Smooth muscle cell (in vitro differentiated cells): ENCODE data around the gene PALLD. TPM values are rescaled to one million over a fixed set of nuclear protein-coding genes. Genes with fewer than 3 reads are reported as not detected.

Experiments used
- DNase-seq: peaks from one replicate; lab custom pipeline; 2025; ENCODE audit not compliant: unreplicated experiment; lab: John Stamatoyannopoulos, UW
- H2AFZ ChIP-seq: fragments of 200-600 bp; sonication (generic); 2 replicates; pipeline ENCODE4 v1.6.0; 2016; ENCODE audit warnings: antibody characterized with exemption, low read depth, mild to moderate bottlenecking
- H3F3A ChIP-seq: fragments of 200-600 bp; sonication (generic); 2 replicates; pipeline ENCODE4 v1.6.0; 2017; ENCODE audit warnings: antibody characterized with exemption, low read depth
- H3K27ac ChIP-seq: fragments of 200-600 bp; sonication (generic); 2 replicates; pipeline ENCODE4 v1.5.1; 2016; ENCODE audit warnings: low read depth, mild to moderate bottlenecking
- H3K27me3 ChIP-seq: fragments of 200-600 bp; sonication (generic); 2 replicates; pipeline ENCODE4 v1.6.1; 2016; ENCODE audit warnings: low read depth, mild to moderate bottlenecking
- H3K36me3 ChIP-seq: fragments of 200-600 bp; sonication (generic); 2 replicates; pipeline ENCODE4 v1.5.1; 2016; ENCODE audit warnings: low read depth
- H3K4me1 ChIP-seq: fragments of 200-600 bp; sonication (generic); 2 replicates; pipeline ENCODE4 v1.5.1; 2016; ENCODE audit warnings: low read depth
- H3K4me2 ChIP-seq: fragments of 200-600 bp; sonication (generic); 2 replicates; pipeline ENCODE4 v1.6.0; 2016; ENCODE audit warnings: mild to moderate bottlenecking
- H3K4me3 ChIP-seq: fragments of 200-600 bp; sonication (generic); 2 replicates; pipeline ENCODE4 v1.5.1; 2016; ENCODE audit warnings: mild to moderate bottlenecking
- H3K79me2 ChIP-seq: fragments of 200-600 bp; sonication (generic); 2 replicates; pipeline ENCODE4 v1.6.0; 2016; ENCODE audit warnings: low read depth, mild to moderate bottlenecking
- H3K9ac ChIP-seq: fragments of 200-600 bp; sonication (generic); 2 replicates; pipeline ENCODE4 v1.6.0; 2016; ENCODE audit warnings: low read depth
- H3K9me3 ChIP-seq: fragments of 200-600 bp; sonication (generic); replicated peaks from 2 replicates; pipeline ENCODE4 v1.5.1; 2016; ENCODE audit warnings: low read depth
- H4K20me1 ChIP-seq: fragments of 200-600 bp; sonication (generic); 2 replicates; pipeline ENCODE4 v1.6.0; 2016; ENCODE audit warnings: low read depth
- WGBS: methylation state at CpG from one replicate; pipeline ENCODE4 v1.1.7; 2016; ENCODE audit warnings: low lambda C conversion rate; 5-methylcytosine and 5-hydroxymethylcytosine counted together
- polyA plus RNA-seq: library from polyadenylated mRNA; unstranded; fragments of >200 nt; fragmentation: Nextera tagmentation; extraction: Ambion mirVana; gene quantifications from 2 replicates; pipeline ENCODE4 v1.2.1, GENCODE V29; 2016
- total RNA-seq: library from RNA; depleted of rRNA; stranded (reverse); fragments of >200 nt; gene quantifications from 2 replicates; pipeline ENCODE4 v1.2.3, GENCODE V29; 2014
- TF ChIP-seq, protein P1 (sequence below): fragments of 200-600 bp; sonication (generic); IDR thresholded peaks from 2 replicates; pipeline ENCODE4 v1.5.1; 2017; ENCODE audit warnings: borderline replicate concordance, mild to moderate bottlenecking, antibody characterized with exemption; ENCODE audit not compliant: insufficient read depth, poor library complexity, severe bottlenecking

Gene PALLD
- total and polyA plus RNA-seq, 2 experiments from 2014 or later, result 354 to 415 TPM

DNA sequence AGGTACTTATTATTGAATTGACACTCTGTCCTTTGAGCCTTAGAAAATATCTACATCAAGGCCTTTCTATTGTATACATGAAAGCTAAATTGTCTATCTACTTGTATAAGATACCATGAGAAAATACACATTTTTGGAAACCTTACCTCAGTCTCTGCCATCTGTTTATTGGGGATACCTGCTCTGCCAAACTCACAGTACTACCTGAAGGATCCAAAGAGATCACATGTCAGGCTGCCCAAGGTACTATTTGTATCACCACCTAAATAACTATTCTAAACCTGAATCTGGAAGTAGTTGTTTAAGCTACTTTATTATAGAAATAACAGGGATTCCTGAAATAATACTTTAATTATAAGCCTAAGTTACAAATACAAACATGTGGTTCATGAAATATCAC, 126.2 kb downstream of the PALLD start:
- Histone ChIP-seq H3K9me3 (no peaks in the 10 kb centered on the region), H3K4me3 (no peak overlapping the region), H2AFZ (no peak overlapping the region), H3K27me3 (no peaks in the 10 kb centered on the region), H3K9ac (no peak overlapping the region), H3K27ac (peak overlapping the region; percentile 57), H3K4me1 (peaks cover 17% of the 10 kb centered on the region), H3F3A (no peaks in the 10 kb centered on the region), H4K20me1 (no peaks in the 10 kb centered on the region), H3K36me3 (no peaks in the 10 kb centered on the region), H3K79me2 (no peaks in the 10 kb centered on the region), H3K4me2 (no peak overlapping the region)
- TF ChIP-seq, protein P1, sequence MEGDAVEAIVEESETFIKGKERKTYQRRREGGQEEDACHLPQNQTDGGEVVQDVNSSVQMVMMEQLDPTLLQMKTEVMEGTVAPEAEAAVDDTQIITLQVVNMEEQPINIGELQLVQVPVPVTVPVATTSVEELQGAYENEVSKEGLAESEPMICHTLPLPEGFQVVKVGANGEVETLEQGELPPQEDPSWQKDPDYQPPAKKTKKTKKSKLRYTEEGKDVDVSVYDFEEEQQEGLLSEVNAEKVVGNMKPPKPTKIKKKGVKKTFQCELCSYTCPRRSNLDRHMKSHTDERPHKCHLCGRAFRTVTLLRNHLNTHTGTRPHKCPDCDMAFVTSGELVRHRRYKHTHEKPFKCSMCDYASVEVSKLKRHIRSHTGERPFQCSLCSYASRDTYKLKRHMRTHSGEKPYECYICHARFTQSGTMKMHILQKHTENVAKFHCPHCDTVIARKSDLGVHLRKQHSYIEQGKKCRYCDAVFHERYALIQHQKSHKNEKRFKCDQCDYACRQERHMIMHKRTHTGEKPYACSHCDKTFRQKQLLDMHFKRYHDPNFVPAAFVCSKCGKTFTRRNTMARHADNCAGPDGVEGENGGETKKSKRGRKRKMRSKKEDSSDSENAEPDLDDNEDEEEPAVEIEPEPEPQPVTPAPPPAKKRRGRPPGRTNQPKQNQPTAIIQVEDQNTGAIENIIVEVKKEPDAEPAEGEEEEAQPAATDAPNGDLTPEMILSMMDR, result no peak
- no peak for DNase-seq

DNA sequence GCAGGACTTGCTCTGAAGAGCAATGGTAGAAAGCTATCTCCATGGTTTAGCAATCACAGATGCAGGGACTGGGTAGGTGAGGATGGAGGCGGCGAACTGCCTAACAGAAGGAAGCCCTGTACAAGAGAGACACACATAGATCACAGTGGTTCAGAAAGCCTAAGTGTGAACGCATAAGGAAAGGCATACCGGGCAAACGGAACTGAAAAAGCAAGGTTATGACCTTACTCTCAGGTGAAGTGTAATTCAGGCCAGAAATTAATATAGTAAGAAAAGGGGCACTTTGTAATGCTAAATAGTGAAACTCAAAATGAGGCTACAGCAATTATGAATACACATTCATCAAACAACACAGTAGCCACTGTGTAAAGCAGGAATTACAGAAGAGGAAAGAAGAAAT, 126.6 kb downstream of the PALLD start:
- TF ChIP-seq, protein P1, result no peak
- H3K4me2 ChIP-seq, result no peak overlapping the region
- no peaks in the 10 kb centered on the region for H3K36me3 ChIP-seq
- no peaks in the 10 kb centered on the region for H4K20me1 ChIP-seq
- no peaks in the 10 kb centered on the region for H3K79me2 ChIP-seq
- no peak overlapping the region for H3K9ac ChIP-seq
- H3K27ac ChIP-seq, result peak overlapping the region; percentile 57
- no peaks in the 10 kb centered on the region for H3K9me3 ChIP-seq
- 96% methylated on average over 5 of the region's 5 CpGs for WGBS
- H3K4me1 ChIP-seq, result peaks cover 17% of the 10 kb centered on the region
- H3K27me3 ChIP-seq, result no peaks in the 10 kb centered on the region
- no peak for DNase-seq
- no peaks in the 10 kb centered on the region for H3F3A ChIP-seq
- no peak overlapping the region for H2AFZ ChIP-seq
- H3K4me3 ChIP-seq, result no peak overlapping the region

DNA sequence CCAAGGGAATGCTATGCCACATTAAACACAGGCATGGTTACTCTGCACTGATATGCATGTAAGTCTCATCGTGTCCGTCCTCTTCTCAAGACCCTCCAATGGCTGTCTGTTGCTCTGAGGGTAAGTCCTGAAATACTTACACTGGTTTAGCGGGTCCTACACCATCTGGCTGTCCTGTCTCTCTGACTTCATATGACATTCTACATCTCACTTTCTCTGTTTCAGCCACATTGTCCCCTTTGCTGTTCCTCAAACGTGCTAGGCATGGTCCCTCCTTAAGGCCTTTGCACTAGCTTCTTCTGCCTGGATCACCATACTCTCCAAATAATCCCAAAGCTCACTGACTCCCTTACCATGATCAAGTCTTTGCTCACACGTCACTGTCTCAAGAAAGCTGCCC, 131.4 kb downstream of the PALLD start:
- Histone ChIP-seq H4K20me1 (no peaks in the 10 kb centered on the region), H3K4me2 (no peak overlapping the region), H3K27me3 (no peaks in the 10 kb centered on the region), H3K27ac (no peak overlapping the region), H3K79me2 (peaks cover 16% of the 10 kb centered on the region), H3F3A (peaks cover 12% of the 10 kb centered on the region), H3K4me3 (no peak overlapping the region), H3K9me3 (no peaks in the 10 kb centered on the region), H3K9ac (no peak overlapping the region), H3K36me3 (no peaks in the 10 kb centered on the region), H2AFZ (no peak overlapping the region), H3K4me1 (peaks cover 17% of the 10 kb centered on the region)
- no peak for DNase-seq
- TF ChIP-seq, protein P1, result no peak
- WGBS, result 95% methylated on average over 5 of the region's 5 CpGs

DNA sequence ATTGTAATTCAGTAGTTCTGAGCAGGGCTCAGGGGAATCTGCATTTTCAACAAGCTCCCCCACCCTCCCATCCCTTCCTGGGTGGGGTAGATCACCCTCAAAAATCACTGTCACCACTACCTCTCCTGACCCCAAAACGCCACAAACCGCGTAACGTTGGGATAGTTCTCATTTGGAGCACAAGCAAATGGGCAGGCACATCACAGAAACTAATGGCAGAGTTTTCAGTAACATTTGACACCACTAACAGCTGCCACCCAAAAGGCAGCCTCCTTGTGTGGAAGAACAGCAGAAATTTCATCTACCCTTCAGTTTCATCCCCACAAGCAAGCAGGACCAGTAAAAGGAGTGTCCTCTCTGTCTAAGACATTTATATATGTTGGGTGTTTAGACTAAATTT, 132.7 kb downstream of the PALLD start:
- peak overlapping the region; percentile 90 for H3K9ac ChIP-seq
- peak overlapping the region; percentile 99 for H3K27ac ChIP-seq
- peak overlapping the region; percentile 32 for H2AFZ ChIP-seq

More for the DNA sequence above, 132.7 kb downstream of the PALLD start:
- H3F3A ChIP-seq, result peaks cover 12% of the 10 kb centered on the region
- no peaks in the 10 kb centered on the region for H4K20me1 ChIP-seq
- H3K4me1 ChIP-seq, result peaks cover 27% of the 10 kb centered on the region
- 92% methylated on average over 4 of the region's 4 CpGs for whole genome bisulfite sequencing
- H3K9me3 ChIP-seq, result no peaks in the 10 kb centered on the region
- no peak overlapping the region for H3K4me3 ChIP-seq
- H3K4me2 ChIP-seq, result peak overlapping the region; percentile 94
- no peaks in the 10 kb centered on the region for H3K36me3 ChIP-seq
- no peak for DNase-seq
- no peaks in the 10 kb centered on the region for H3K27me3 ChIP-seq
- TF ChIP-seq, protein P1, result no peak
- peaks cover 25% of the 10 kb centered on the region for H3K79me2 ChIP-seq
